Adrenal gland (tissue), 12 donors: ENCODE measurements around the gene TBC1D22A. TPM values are rescaled to one million over a fixed set of nuclear protein-coding genes. Genes with fewer than 3 reads are reported as not detected.

Source experiments
- DNase-seq, 7 donors: peaks; one replicate each; pipeline ENCODE4 v3.0.0-alpha.2; 2019 to 2020
- H3K27ac ChIP-seq, 5 donors: fragments of 200-600 bp; sonication (generic) in 4 of 5; 1 replicate in 3 of 5; 2 replicates in 2 of 5; pipeline versions ENCODE4 v1.5.1 to v1.8.0; 2016 to 2020; ENCODE audit warnings: mild to moderate bottlenecking in 1 of 5
- H3K27me3 ChIP-seq: fragments of 200-600 bp; 2 replicates; pipeline ENCODE4 v1.8.0; 2021
- H3K36me3 ChIP-seq, 2 donors: fragments of 200-600 bp; replicated peaks in 1 of 2; 1 replicate in 1 of 2; 2 replicates in 1 of 2; pipeline versions ENCODE4 v1.5.1 to v1.8.0; 2018 to 2022
- H3K4me1 ChIP-seq, 2 donors: fragments of 200-600 bp; replicated peaks in 1 of 2; 1 replicate in 1 of 2; 2 replicates in 1 of 2; pipeline versions ENCODE4 v1.5.1 to v1.8.0; 2018 to 2021
- H3K4me3 ChIP-seq, 4 donors: fragments of 200-600 bp; sonication (generic) in 3 of 4; one replicate each; pipeline ENCODE4 v1.5.1; 2016 to 2018
- H3K9me3 ChIP-seq, 3 donors: fragments of 200-600 bp; sonication (generic) in 1 of 3; replicated peaks in 1 of 3; 1 replicate in 2 of 3; 2 replicates in 1 of 3; pipeline versions ENCODE4 v1.5.1 to v1.8.0; 2016 to 2021
- CTCF ChIP-seq, 6 experiments: fragments of 450-650 bp in 4 of 6; fragments of 200-600 bp in 2 of 6; sonication (generic) in 1 of 6; IDR thresholded peaks; 1 replicate in 5 of 6; 2 replicates in 1 of 6; pipeline versions ENCODE4 v1.5.1 to v1.8.0; 2016 to 2021; ENCODE audit warnings: antibody characterized with exemption in 6 of 6, mild to moderate bottlenecking in 2 of 6, moderate library complexity in 1 of 6
- POLR2A ChIP-seq, 2 donors: fragments of 450-650 bp; IDR thresholded peaks; one replicate each; pipeline ENCODE4 v1.6.1; 2017; ENCODE audit warnings: antibody characterized with exemption in 2 of 2, mild to moderate bottlenecking in 2 of 2, moderate library complexity in 1 of 2
- WGBS, 4 donors: extraction: QIAGEN DNeasy Blood & Tissue Kit in 2 of 4; methylation state at CpG; one replicate each; pipeline versions ENCODE4 v1.1.5 to v1.1.7; 2013 to 2017; 5-methylcytosine and 5-hydroxymethylcytosine counted together
- intact Hi-C, 2 donors: fragments of 100-400 bp; cut with DNase I; formaldehyde crosslinking; loops; one replicate each; pipeline versions ENCODE4 v1.14.1 to v1.15.0; 2022 to 2023
- polyA plus RNA-seq, 3 donors: library from polyadenylated mRNA; stranded (reverse); fragments of 200-250 nt in 2 of 3; fragments of 350-450 nt in 1 of 3; fragmentation: Illumina TruSeq in 1 of 3; extraction: RNeasy Lipid Tissue Mini Kit (QIAGEN cat#74804) in 1 of 3; gene quantifications; one replicate each; pipeline ENCODE4 v1.2.3, GENCODE V29; 2013 to 2014
- total RNA-seq, 9 donors: library from RNA; depleted of rRNA in 4 of 9; stranded (reverse); fragments of >200 nt in 4 of 9; fragments of 120-200 nt in 1 of 9; fragmentation: NEBNext Ultra II Directional in 1 of 9; extraction: Animal tissue kit (Norgen Biotek cat#: 25700) in 1 of 9; gene quantifications; one replicate each; pipeline versions ENCODE4 v1.1.0 to v1.2.4, GENCODE V29; 2013 to 2023
- donor health status: healthy with polysubstance abuse.
- donor health status: Bipolar disorder and iron deficiency.
- donor health status: DM: yes; HTN: yes; CAD: no.
- donor health status: DM: no; HTN: no; CAD: no.
- donor health status: DM: no; HTN: no; CAD: no.
- donor health status: DM: yes; HTN: yes; CAD: no.

The TBC1D22A gene
- total and polyA plus RNA-seq, 12 donors: 11.5 to 44.2 (median 28.1) TPM

DNA sequence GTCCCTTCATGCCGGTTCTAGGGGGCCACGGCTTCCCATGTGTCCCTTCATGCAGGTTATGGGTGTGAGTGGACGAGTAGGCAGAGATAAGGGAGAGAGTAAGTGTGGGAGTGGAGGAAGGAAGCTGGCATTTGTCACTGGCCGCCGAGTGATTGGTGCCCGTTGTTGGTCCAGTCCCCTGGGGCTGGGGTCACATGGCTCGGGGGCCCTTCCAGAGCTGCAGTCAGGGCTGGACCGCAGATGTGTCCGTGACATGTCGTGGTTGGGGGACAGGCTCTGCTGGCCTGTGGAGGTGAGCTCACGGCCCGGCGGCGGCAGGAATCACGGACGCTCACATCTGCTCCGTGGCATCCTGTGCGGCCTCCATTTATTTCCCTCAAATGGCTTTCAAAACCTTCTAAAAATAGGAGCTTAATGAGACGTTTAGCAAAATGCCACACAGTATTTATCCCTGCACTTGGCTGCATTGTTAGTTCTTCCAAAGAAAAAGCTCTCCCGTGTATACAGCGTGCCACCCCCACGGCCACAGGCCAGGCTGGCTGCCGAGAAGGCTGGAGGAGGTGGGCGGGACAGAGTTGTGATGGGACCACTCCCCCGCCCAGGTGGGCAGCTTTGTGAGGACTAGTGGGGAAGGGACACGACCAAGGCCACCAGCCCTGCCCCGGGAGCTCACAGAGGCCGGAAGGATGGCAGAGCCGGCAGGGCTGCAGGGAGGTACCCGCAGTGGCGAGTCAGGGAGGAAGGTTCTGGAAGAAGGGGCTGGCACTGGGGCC lies 386.7 kb downstream of the TBC1D22A start:
- TF ChIP-seq POLR2A (IDR thresholded peaks at IDR 0.05): no peak
- no peak for TF ChIP-seq CTCF (IDR thresholded peaks at IDR 0.05)
- H3K4me3 ChIP-seq: no peak overlapping the region
- H3K27ac ChIP-seq: no peak overlapping the region
- 86 to 94% (median 87%) methylated on average over 26 to 31 of the region's 31 CpGs for WGBS, 4 donors
- DNase-seq: no peak
- no peaks in the 10 kb centered on the region for H3K36me3 ChIP-seq
- peaks cover 2 to 3% of the 10 kb centered on the region in 2 donors for H3K4me1 ChIP-seq
- H3K9me3 ChIP-seq: no peaks in the 10 kb centered on the region
- intact Hi-C loops: no loop called here
- no peaks in the 10 kb centered on the region for H3K27me3 ChIP-seq

DNA sequence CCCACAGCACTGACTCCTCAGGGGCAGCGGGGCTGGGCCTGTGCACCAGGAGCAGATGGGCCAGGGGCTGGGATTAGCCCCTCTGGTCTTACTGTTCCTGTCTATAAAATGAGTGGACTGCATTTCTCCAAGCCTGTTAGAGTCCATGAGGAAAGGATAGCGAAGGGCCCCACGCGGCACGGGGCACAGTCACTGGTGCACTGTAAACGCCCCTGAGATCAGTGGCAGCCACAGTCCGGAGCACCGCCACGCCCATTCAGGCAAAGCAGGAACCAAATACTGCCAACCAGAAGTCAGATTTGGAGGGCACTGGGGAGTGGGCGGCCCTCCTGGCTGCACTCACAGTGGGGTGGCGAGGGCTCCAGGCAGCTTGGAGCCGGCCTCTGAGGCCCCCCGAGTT lies 387.5 kb downstream of the TBC1D22A start:
- DNase-seq: no peak
- peaks cover 10 to 11% of the 10 kb centered on the region in 2 donors for H3K4me1 ChIP-seq
- no peaks in the 10 kb centered on the region for H3K36me3 ChIP-seq
- 96 to 98% (median 97%) methylated on average over 7 to 13 of the region's 13 CpGs for WGBS, 4 donors
- no peak overlapping the region for H3K27ac ChIP-seq
- intact Hi-C loops: no loop called here
- H3K9me3 ChIP-seq: no peaks in the 10 kb centered on the region
- no peak overlapping the region for H3K4me3 ChIP-seq
- no peaks in the 10 kb centered on the region for H3K27me3 ChIP-seq
- TF ChIP-seq CTCF (IDR thresholded peaks at IDR 0.05) (no peak), POLR2A (IDR thresholded peaks at IDR 0.05) (no peak)

- no peak for TF ChIP-seq CTCF (IDR thresholded peaks at IDR 0.05)
- TF ChIP-seq POLR2A (IDR thresholded peaks at IDR 0.05): no peak
- no peak overlapping the region for H3K27ac ChIP-seq
- intact Hi-C loops: no loop called here
These were observed 388.0 kb downstream of the TBC1D22A start for GRCh38 chr22:47150426-47150825.

GRCh38 chr22:47151064-47151463 lies 388.6 kb downstream of the TBC1D22A start:
- TF ChIP-seq POLR2A (IDR thresholded peaks at IDR 0.05): no peak
- TF ChIP-seq CTCF (IDR thresholded peaks at IDR 0.05): no peak
- peaks cover 10 to 11% of the 10 kb centered on the region in 2 donors for H3K4me1 ChIP-seq
- WGBS, 4 donors: 91 to 96% (median 95%) methylated on average over 11 to 19 of the region's 19 CpGs
- no peak overlapping the region for H3K4me3 ChIP-seq
- no peak for DNase-seq
- intact Hi-C loops: no loop called here
- no peaks in the 10 kb centered on the region for H3K27me3 ChIP-seq
- H3K9me3 ChIP-seq: no peaks in the 10 kb centered on the region
- no peak overlapping the region for H3K27ac ChIP-seq
- H3K36me3 ChIP-seq: no peaks in the 10 kb centered on the region

More at GRCh38 chr22:47150426-47150825, 388.0 kb downstream of the TBC1D22A start:
- no peaks in the 10 kb centered on the region for H3K27me3 ChIP-seq
- no peaks in the 10 kb centered on the region for H3K9me3 ChIP-seq
- no peaks in the 10 kb centered on the region for H3K36me3 ChIP-seq
- peaks cover 10 to 11% of the 10 kb centered on the region in 2 donors for H3K4me1 ChIP-seq
- no peak overlapping the region for H3K4me3 ChIP-seq
- no peak for DNase-seq
- 95 to 98% (median 97%) methylated on average over 7 to 21 of the region's 21 CpGs for WGBS, 4 donors
